Caco-2 (cell line): ENCODE measurements around the gene MAPK4. TPM values are rescaled to one million over a fixed set of nuclear protein-coding genes. Genes with fewer than 3 reads are reported as not detected.

ENCODE experiments used
- BruUV-seq: library from RNA; stranded (reverse); fragments of 400-500 nt; replicated peaks from 2 replicates; lab custom pipeline; 2021; lab: Mats Ljungman, UMichigan
- CTCF ChIA-PET: fragments of 300-600 bp; sonication (Branson Sonifier 250); formaldehyde crosslinking; loops from one replicate; lab custom pipeline; 2022; ENCODE audit warnings: antibody characterized with exemption; lab: Charles Lee
- POLR2A ChIA-PET: fragments of 300-600 bp; sonication (Branson Sonifier 250); formaldehyde crosslinking; loops from one replicate; lab custom pipeline; 2022; ENCODE audit warnings: antibody characterized with exemption; lab: Charles Lee
- DNase-seq, 2 experiments: peaks; one replicate each; pipeline versions ENCODE4 v3.0.0 to v3.0.0-alpha.2; 2020 to 2022
- H3K27me3 ChIP-seq: replicated peaks from 2 replicates; pipeline ENCODE4 v1.6.0; 2011; ENCODE audit warnings: low read length; ENCODE audit not compliant: control insufficient read depth, insufficient read depth
- H3K36me3 ChIP-seq: 2 replicates; pipeline ENCODE4 v1.5.1; 2011; ENCODE audit warnings: low read length; ENCODE audit not compliant: control insufficient read depth, insufficient read depth
- H3K4me1 ChIP-seq: fragments of 250-450 bp; sonication (Bioruptor Pico); 2 replicates; pipeline ENCODE4 v1.5.1; 2020; ENCODE audit warnings: mild to moderate bottlenecking
- H3K4me3 ChIP-seq: 2 replicates; pipeline ENCODE4 v1.5.1; 2011; ENCODE audit warnings: low read depth, mild to moderate bottlenecking, control low read depth, low read length
- H3K9me3 ChIP-seq: fragments of 250-450 bp; sonication (Bioruptor Pico); 2 replicates; pipeline ENCODE4 v1.5.1; 2020; ENCODE audit warnings: mild to moderate bottlenecking, moderate library complexity
- H3K27ac Mint-ChIP-seq: one replicate; pipeline ENCODE4 v1.8.0; 2022; ENCODE audit warnings: mixed read lengths; ENCODE audit not compliant: unreplicated experiment
- H3K27me3 Mint-ChIP-seq: one replicate; pipeline ENCODE4 v1.8.0; 2022; ENCODE audit warnings: mixed read lengths; ENCODE audit not compliant: insufficient read depth, unreplicated experiment
- H3K36me3 Mint-ChIP-seq: one replicate; pipeline ENCODE4 v1.8.0; 2022; ENCODE audit warnings: mild to moderate bottlenecking, mixed read lengths; ENCODE audit not compliant: insufficient read depth, unreplicated experiment
- H3K4me1 Mint-ChIP-seq: one replicate; pipeline ENCODE4 v1.8.0; 2022; ENCODE audit warnings: low read depth, mixed read lengths; ENCODE audit not compliant: unreplicated experiment
- H3K4me3 Mint-ChIP-seq: one replicate; pipeline ENCODE4 v1.8.0; 2022; ENCODE audit warnings: mild to moderate bottlenecking, moderate library complexity, mixed read lengths; ENCODE audit not compliant: unreplicated experiment
- H3K9me3 Mint-ChIP-seq: one replicate; pipeline ENCODE4 v1.8.0; 2022; ENCODE audit warnings: mixed read lengths; ENCODE audit not compliant: unreplicated experiment
- CTCF ChIP-seq, 2 experiments: fragments of 200-600 bp in 1 of 2; IDR thresholded peaks; 1 replicate in 1 of 2; 2 replicates in 1 of 2; pipeline versions ENCODE4 v1.5.1 to v1.8.0; 2011 to 2022; ENCODE audit warnings: antibody characterized with exemption in 1 of 2, control low read depth in 1 of 2, inconsistent platforms in 1 of 2, low read depth in 1 of 2, low read length in 1 of 2, mild to moderate bottlenecking in 1 of 2, moderate library complexity in 1 of 2; ENCODE audit not compliant: insufficient read depth in 1 of 2, severe bottlenecking in 1 of 2, unreplicated experiment in 1 of 2
- intact Hi-C: fragments of 100-400 bp; cut with micrococcal nuclease; formaldehyde crosslinking; loops from one replicate; pipeline ENCODE4 v1.10.0; 2022; ENCODE audit not compliant: unreplicated experiment
- total RNA-seq: library from RNA; stranded (reverse); gene quantifications from 2 replicates; pipeline ENCODE4 v1.2.3, GENCODE V29; 2022

MAPK4 gene
- total RNA-seq, 1 experiment from 2014 or later = 0.88 TPM

GRCh38 chr18:50695431-50696176 lies 135.7 kb downstream of the MAPK4 start:
- Mint-ChIP-seq H3K36me3 (no peaks in the 10 kb centered on the region), H3K4me3 (no peak overlapping the region), H3K9me3 (no peaks in the 10 kb centered on the region), H3K27ac (no peak overlapping the region), H3K4me1 (peaks cover 7% of the 10 kb centered on the region), H3K27me3 (no peaks in the 10 kb centered on the region)
- H3K27me3 ChIP-seq = no peaks in the 10 kb centered on the region
- ChIA-PET POLR2A (interaction anchor here (0.6 kb wide), 1 partner anchor 500 kb away, joined by 5 read pairs; no protein-coding TSS in a partner anchor), CTCF (no interaction called here)
- DNase-seq = no peak
- no peaks in the 10 kb centered on the region for H3K36me3 ChIP-seq
- intact Hi-C loops = no loop called here
- no peaks in the 10 kb centered on the region for H3K9me3 ChIP-seq
- no peak for TF ChIP-seq CTCF (IDR thresholded peaks at IDR 0.05; ENCODE audit: insufficient read depth in 1 of 2, low read depth in 1 of 2, low read length in 1 of 2, severe bottlenecking in 1 of 2, unreplicated experiment in 1 of 2)
- H3K4me3 ChIP-seq = no peak overlapping the region
- no TSS peak for BruUV-seq
- no peaks in the 10 kb centered on the region for H3K4me1 ChIP-seq

DNA sequence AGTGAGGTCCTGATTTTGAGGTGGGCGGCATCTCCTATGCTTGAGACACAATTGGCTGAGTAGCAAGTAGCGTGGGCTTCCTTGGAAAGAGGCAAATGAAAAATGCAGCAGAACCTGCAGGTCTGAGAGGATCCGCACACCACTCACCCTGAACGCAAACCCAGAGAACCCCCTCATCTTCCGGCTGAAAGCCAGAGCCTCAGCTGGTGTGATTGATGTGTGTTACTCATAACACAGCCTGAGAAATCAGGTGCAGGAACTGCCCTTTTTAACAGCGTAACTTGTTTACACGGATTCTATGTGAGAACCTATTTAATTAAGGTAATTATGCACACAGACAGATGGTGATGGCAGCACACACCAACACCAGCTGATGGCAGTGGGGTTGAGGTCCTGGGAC lies 136.5 kb downstream of the MAPK4 start:
- H3K4me3 Mint-ChIP-seq = no peak overlapping the region
- Histone ChIP-seq H3K9me3 (no peaks in the 10 kb centered on the region), H3K4me1 (no peaks in the 10 kb centered on the region), H3K4me3 (no peak overlapping the region), H3K36me3 (no peaks in the 10 kb centered on the region), H3K27me3 (no peaks in the 10 kb centered on the region)
- BruUV-seq = no TSS peak
- no peaks in the 10 kb centered on the region for H3K27me3 Mint-ChIP-seq
- H3K36me3 Mint-ChIP-seq = no peaks in the 10 kb centered on the region
- TF ChIP-seq CTCF (IDR thresholded peaks at IDR 0.05; ENCODE audit: insufficient read depth in 1 of 2, low read depth in 1 of 2, low read length in 1 of 2, severe bottlenecking in 1 of 2, unreplicated experiment in 1 of 2) = no peak
- POLR2A ChIA-PET = no interaction called here
- intact Hi-C loops = no loop called here
- DNase-seq = no peak
- H3K9me3 Mint-ChIP-seq = no peaks in the 10 kb centered on the region
- CTCF ChIA-PET = no interaction called here
- H3K4me1 Mint-ChIP-seq = peaks cover 7% of the 10 kb centered on the region
- no peak overlapping the region for H3K27ac Mint-ChIP-seq

GRCh38 chr18:50696929-50697328 lies 137.0 kb downstream of the MAPK4 start:
- no peaks in the 10 kb centered on the region for H3K9me3 Mint-ChIP-seq
- Histone ChIP-seq H3K36me3 (no peaks in the 10 kb centered on the region), H3K9me3 (no peaks in the 10 kb centered on the region), H3K4me1 (no peaks in the 10 kb centered on the region), H3K4me3 (no peak overlapping the region), H3K27me3 (no peaks in the 10 kb centered on the region)
- H3K36me3 Mint-ChIP-seq = no peaks in the 10 kb centered on the region
- H3K27ac Mint-ChIP-seq = no peak overlapping the region
- CTCF ChIA-PET = no interaction called here
- peaks cover 7% of the 10 kb centered on the region for H3K4me1 Mint-ChIP-seq
- POLR2A ChIA-PET = no interaction called here
- BruUV-seq = no TSS peak
- no peaks in the 10 kb centered on the region for H3K27me3 Mint-ChIP-seq
- intact Hi-C loops = no loop called here
- no peak for TF ChIP-seq CTCF (IDR thresholded peaks at IDR 0.05; ENCODE audit: insufficient read depth in 1 of 2, low read depth in 1 of 2, low read length in 1 of 2, severe bottlenecking in 1 of 2, unreplicated experiment in 1 of 2)
- no peak for DNase-seq
- H3K4me3 Mint-ChIP-seq = no peak overlapping the region
